ENCODE data around the gene KDM4B.

- TF ChIP-seq, protein P1, sequence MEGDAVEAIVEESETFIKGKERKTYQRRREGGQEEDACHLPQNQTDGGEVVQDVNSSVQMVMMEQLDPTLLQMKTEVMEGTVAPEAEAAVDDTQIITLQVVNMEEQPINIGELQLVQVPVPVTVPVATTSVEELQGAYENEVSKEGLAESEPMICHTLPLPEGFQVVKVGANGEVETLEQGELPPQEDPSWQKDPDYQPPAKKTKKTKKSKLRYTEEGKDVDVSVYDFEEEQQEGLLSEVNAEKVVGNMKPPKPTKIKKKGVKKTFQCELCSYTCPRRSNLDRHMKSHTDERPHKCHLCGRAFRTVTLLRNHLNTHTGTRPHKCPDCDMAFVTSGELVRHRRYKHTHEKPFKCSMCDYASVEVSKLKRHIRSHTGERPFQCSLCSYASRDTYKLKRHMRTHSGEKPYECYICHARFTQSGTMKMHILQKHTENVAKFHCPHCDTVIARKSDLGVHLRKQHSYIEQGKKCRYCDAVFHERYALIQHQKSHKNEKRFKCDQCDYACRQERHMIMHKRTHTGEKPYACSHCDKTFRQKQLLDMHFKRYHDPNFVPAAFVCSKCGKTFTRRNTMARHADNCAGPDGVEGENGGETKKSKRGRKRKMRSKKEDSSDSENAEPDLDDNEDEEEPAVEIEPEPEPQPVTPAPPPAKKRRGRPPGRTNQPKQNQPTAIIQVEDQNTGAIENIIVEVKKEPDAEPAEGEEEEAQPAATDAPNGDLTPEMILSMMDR (IDR thresholded peaks at IDR 0.05 in 2 of 3, conservative IDR thresholded peaks at IDR 0.05 in 1 of 3; ENCODE audit: borderline replicate concordance in 1 of 3, insufficient read depth in 1 of 3, low read depth in 2 of 3, low read length in 2 of 3) = no peak
- TF ChIP-seq EZH2 (IDR thresholded peaks at IDR 0.05) (no peak), RAD21 (IDR thresholded peaks at IDR 0.05; ENCODE audit: low read depth) (no peak), REST (IDR thresholded peaks at IDR 0.05; ENCODE audit: low read depth) (no peak), YY1 (IDR thresholded peaks at IDR 0.05; ENCODE audit: extremely low read depth, insufficient replicate concordance, low read depth, low read length) (no peak)
- TF ChIP-seq, protein P2, sequence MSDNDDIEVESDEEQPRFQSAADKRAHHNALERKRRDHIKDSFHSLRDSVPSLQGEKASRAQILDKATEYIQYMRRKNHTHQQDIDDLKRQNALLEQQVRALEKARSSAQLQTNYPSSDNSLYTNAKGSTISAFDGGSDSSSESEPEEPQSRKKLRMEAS (IDR thresholded peaks at IDR 0.05) = no peak
Measured at GRCh38 chr19:5112681-5113575, 144.0 kb downstream of the KDM4B start.

Data from HCT116 (cell line).